Measurements from ENCODE around the gene RALGAPB.
"Not testable (repeated sequence)": the region's sequence is repeated elsewhere in the genome, so short reads cannot be mapped to it uniquely, and the experiment has no call there.

Gene RALGAPB

DNA sequence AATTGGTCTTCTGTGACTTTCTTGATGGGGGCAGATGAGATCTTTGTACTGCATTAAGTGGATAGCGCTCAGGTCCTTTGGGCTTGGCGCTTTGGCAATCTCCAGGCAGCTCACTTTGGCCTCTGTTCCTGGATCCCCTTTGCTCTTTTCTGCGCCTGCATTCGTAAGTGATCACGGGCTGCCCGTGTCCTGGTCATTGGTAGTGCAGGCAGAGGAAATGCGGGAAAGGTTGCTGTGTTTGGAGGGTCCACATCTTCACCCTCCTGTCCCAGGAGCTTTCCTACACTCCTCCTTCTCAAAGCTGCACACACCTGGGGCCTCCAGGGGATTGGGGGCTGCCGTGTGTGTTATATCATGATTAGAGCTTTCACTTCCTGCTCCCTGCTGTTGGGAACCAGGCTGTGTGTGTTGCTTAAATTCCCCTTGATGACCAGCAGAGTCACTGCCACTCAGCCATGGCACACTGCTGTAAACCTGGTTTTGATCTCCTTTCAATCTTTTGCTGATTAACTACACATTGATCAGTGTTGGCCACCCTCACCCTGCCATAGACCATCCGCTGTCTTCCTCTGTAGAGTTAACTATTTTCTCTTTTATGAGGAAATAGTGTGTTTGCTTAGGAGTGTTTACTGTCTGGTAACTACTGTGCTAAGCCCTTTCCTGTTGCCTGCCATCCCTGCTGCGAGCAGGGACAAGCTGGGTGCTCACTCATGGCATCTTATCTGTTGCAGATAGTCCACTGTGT lies 24.5 kb upstream of the RALGAPB start:
- DNase-seq = no peak

DNA sequence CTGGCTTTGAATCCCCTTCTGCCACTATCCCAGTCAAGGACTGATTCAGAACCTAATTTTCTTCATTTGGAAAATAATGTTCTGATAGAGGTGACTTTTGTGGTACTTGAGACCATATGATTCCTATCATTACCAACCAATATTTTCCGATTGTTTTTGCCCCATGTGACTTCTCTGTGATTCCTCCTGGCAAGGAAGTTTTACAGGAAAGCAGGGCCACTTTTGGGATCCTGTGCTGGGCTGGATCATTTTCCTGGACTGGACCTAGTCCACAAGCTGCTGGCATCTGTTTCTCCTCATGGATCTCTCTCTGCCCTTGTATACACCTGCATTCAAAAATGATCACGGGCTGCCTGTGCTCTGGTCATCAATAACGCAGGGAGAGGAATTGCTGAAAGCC lies 23.6 kb upstream of the RALGAPB start:
- no peak for DNase-seq

DNA sequence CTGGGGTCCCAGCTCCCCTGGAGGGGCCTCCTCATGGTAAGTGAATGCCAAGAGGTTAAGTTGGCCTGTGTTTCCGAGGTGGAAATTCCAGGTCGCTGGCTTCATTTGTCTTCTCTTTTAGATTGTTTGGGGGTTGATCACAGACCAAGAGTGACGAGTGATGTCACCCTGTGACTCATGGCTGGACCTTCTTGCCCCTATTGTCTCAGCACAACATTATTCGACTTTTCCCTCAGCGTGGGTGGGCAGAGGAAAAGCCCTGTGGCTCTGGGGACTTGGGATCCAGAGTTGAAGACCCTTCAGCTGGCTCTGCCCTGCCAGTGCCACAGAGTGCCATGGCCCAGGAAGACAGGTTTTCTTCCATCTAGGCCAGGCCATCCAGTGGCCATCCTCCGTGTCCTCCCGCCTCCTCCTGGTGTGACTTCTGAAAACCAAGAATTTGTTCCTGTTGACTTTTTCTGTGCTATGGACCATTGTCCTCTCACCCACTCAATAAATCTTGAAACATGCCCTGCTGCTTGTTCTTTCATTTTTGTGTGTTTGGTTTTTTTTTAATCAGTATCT lies 22.1 kb upstream of the RALGAPB start:
- no peak for DNase-seq

DNA sequence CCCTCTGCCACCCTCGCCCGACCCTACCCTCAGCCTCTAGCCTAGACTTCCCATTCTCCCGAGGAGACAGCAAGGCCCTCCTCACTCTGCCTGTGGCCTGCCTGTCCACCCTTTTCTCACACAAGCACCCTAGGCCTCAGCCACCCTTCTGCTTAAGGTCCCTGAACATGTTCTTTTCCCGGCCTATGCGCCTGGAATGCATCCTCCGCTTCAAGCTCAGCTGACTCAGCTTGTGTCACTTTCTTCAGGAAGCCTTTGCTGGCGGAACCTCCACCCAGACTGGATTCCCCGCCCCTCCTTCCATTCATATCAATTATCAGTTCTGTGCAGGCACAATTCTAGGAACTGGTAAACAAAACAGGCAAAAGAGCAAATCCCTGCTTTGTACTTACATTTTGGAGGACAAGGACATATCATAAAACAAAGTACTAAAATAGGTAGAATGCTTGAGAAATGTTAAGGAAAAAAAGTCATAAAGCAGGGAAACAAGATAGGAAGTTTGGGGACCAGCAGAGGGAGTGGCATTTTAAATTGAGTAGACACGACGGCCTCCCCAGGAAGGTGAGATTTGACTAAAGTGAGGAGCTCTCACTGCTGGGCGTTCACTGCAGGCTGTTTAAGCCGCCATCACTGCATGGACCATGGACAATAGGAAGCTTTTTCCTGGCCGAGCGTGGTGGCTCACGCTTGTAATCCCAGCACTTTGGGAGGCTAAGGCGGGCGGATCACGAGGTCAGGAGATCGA lies 19.6 kb upstream of the RALGAPB start:
- DNase-seq = no peak

DNA sequence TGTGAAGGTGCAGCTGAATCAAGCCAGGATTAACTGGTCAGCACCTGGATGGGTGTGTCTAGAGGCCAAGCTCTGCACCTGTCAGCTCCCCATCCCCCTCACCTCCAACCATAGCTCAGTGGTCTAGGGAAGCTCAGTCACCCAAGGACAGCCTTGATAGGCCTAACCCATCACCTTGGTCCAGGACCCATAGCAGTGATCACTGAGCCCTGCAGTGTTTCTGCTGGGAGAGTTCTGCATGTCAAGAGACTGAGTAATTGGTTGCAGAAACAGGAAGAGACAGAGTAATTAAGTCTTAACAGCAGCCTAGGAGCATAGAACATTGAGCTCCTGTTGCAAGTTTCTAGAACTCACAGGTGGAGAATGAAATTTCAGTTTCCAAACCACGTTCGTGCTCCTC lies 18.7 kb upstream of the RALGAPB start:
- no peak for DNase-seq

DNA sequence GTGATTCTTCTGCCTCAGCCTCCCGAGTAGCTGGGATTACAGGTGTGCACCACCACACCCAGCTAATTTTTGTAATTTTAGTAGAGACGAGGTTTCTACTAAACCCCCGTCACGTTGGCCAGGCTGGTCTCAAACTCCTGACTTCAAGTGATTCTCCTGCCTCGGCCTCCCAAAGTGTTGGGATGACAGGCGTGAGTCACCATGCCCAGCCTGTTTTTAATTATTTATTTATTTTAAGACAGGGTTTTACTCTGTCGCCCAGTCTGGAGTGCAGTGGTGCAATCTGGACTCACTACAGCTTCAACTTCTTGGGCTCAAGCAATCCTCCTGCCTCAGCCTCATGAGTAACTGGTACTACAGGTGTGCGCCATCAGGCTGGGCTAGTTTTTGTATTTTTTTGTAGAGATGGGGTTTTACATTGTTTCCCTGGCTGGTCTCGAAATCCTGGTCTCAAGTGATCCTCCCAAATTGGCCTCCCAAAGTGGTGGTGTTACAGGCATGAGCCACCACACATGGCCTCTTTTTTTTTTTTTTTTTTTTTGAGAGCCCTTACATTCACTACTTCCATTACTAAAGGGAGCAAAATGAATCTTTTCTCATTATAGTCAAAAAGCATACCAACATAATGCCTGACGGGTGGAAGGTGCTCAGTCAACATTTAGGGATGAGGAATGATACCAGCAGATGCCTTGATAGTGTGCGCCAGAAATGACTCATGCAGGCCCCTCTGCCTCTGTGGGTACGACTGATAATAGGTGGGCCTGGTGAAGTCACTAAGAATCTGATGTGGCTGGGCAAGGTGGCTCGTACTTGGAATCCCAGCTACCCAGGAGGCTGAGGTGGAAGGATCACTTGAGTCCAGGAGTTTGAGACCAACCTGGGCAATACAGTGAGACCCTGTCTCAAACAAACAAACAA lies 17.8 kb upstream of the RALGAPB start:
- no peak for DNase-seq

DNA sequence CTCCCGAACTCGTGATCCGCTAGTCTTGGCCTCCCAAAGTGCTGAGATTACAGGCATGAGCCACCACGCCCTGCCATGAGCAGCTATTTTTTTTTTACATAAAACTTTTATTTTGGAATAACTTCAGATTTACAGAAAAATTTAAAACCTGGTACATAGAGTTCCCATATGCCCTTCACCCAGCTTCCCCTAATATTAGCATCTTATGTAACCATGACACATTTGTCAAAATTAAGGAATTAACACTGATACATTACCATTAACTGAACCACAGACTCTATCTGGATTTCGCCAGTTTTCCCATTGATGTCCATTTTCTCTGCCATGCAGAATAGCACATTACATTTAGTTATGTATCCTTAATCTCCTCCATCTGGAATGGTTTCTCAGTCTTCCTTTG lies 14.3 kb upstream of the RALGAPB start:
- no peak for DNase-seq

DNA sequence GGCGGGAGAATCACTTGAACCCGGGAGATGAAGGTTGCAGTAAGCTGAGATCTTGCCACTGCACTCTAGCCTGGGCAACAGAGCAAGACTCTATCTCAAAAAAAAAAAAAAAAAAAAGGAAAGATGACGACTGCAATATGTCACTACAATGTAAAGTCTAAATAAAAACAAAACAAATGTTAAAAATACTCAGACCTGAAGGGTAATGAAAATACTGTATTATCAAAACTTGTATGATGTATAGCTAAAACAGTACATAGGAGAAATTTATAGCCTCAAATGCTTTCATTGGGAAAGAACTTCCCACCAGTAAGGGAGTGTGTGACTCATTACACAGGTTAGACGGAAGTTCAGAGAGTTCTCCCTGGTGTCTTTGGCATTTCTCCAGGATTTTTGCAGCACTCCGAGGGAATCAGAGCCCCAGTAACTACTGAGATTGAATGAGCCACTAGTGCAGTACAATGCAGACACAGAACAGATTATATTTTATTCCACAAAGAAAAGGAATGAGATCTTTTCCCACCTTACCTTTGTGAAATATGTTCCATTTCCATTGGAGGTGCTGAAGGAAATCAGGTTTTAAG lies 12.5 kb upstream of the RALGAPB start:
- DNase-seq = peak; percentile 91

DNA sequence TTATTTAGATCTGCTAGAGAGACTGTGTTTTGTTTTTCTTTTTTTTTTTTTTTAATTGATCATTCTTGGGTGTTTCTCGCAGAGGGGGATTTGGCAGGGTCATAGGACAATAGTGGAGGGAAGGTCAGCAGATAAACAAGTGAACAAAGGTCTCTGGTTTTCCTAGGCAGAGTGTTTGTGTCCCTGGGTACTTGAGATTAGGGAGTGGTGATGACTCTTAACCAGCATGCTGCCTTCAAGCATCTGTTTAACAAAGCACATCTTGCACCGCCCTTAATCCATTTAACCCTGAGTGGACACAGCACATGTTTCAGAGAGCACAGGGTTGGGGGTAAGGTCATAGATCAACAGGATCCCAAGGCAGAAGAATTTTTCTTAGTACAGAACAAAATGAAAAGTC lies 12.0 kb upstream of the RALGAPB start:
- DNase-seq = not testable (repeated sequence)

DNA sequence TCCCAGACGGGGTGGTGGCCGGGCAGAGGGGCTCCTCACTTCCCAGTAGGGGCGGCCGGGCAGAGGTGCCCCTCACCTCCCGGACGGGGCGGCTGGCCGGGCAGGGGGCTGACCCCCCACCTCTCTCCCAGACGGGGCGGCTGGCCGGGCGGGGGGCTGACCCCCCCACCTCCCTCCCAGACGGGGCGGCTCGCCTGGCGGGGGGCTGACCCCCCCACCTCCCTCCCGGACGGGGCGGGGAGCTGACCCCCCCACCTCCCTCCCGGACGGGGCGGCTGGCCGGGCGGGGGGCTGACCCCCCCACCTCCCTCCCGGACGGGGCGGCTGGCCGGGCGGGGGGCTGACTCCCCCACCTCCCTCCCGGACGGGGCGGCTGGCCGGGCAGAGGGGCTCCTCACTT lies 11.5 kb upstream of the RALGAPB start:
- DNase-seq = not testable (repeated sequence)

DNA sequence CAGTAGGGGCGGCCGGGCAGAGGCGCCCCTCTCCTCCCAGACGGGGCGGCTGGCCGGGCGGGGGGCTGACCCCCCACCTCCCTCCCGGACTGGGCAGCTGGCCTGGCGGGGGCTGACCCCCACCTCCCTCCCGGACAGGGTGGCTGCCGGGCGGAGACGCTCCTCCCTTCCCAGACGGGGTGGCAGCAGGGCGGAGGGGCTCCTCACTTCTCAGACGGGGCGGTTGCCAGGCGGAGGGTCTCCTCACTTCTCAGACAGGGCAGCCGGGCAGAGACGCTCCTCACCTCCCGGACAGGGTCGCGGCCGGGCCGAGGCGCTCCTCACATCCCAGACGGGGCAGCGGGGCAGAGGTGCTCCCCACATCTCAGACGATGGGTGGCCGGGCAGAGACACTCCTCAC lies 11.1 kb upstream of the RALGAPB start:
- DNase-seq = not testable (repeated sequence)

DNA sequence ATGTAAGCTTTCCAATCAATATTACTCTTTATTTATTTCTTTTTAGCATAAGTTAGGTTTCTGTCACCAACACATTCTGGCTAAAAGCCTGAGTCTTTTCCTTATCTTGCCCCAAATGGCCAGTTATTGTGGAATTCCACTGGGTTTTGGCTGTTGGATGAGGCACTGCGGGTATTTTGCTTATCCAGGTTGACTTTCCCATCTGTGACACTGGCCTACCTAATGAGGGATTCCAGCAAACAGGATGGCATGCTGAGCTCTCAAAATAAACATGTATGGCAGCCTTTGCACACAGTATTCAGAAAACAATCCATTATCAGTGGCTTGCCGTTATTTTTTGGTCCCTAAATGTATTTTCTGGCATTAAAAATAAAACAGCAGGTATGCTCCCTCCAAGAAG lies 6.5 kb upstream of the RALGAPB start:
- no peak for DNase-seq

DNA sequence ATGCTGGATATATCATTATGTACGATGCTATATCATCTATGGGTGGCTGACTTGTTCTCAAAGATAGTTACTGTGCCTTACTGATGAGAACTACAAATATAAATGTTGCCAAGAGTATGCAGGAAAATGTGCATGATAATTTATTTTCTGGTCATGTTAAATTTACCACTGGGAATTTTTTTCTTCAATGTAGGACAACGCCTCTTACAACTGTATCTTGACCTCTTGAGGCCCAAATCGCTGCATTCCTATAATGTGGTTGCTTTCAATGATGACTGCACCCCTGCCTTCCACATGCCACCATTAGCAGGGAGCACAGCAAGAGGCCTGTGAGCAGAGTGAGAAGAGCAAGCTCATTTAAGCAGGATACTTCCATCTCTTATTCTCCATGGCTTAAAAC lies 5.7 kb upstream of the RALGAPB start:
- no peak for DNase-seq

DNA sequence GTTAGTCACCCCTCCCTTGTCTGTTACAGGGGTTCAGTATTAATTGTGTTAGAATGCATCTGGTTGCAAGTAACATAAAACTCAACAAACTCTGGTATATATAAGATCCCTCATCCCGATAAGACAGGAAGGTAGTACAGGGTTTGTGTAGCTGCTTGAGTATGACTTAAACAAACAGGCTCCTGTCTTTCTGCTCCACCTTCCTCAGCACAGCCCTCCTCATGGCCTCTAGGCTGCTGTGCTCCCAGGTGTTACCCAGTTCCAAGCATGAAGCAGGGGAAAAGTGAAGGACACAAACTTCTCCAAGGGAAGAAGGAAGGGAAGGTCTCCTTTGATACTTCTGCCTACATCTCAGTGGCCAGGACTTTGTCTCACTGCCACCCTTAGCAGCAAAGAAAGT lies 1.4 kb upstream of the RALGAPB start:
- no peak for DNase-seq

DNA sequence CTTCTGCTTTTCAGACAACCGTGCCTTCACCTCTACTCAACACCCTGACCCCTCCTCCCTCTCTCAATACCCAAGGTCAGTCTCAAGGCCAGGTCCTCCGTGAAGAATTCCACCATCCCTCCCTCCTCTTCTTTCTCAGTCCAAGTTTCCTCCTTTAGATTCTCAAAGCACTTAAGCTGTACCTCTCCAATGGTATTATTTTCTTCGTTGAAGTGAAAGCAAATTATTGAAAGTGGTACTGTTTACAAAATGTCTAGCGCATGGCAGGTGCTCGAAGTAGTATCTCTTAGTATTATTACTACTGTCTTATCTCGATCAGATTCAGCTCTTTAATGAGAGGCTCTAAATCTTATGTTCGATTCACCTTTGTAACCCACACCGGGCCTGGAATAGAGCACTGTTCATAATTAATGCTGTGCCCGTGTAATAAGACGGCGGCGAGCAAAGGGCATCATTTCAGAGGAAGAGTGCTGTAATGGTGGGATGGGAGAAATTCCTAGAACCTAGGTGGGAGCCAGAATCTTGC lies 593 bp upstream of the RALGAPB start:
- DNase-seq = no peak

DNA sequence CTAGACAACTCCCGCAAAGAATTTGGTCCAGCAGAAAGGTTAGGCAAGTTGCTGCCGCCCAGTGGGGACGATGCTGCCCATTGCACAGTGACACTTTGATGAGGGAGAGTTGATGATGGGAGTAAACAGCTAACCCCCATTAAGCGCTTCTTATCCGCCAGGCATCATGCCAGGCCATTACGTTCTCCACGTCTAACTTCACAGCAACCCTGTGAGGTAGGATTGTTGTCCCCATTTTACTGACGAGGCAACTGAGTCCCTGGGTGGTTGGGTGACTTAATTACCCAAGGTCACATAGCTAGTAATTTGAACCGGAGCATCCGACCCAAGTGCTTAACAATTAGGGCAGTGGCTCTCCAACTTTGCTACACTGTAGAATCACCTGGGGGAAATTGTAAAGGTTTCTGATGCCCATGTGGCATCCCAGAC lies 738 bp downstream of the RALGAPB start:
- no peak for DNase-seq

DNA sequence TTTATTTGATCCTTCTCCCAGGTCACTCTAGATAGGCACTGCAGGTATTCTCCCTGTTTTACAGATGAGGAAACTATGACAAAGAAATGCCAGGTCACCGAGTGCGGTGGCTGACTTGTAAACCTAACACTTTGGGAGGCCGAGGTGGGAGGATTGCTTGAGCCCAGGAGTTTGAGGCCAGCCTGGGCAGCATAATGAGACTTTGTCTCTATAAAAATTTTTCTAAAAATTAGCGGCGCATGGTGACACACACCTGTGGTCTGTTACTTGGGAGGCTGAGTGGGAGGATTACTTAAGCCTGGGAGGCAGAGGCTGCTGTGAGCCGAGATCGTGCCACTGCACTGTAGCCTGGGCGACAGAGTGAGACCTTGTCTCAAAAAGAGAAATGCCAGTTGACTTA lies 5.1 kb downstream of the RALGAPB start:
- no peak for DNase-seq

DNA sequence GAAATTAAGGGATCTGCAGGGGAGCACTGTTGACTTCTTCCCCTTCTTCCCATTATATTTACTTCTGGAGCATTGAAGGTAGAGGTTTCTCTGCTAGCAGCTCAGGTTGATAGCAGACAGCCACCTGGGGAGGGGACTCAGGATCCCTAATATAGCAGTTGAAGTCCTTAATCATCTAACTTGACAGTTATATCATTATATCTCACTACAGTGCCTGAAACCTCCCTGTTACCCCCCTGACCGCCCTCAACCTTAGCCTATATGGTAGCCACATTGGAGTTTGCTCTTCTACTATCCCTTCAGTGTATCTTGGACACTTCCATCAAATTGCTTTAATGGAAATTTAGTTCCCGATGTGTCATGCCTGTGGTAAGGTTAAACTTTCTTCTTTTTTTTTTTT lies 7.0 kb downstream of the RALGAPB start:
- DNase-seq = no peak

DNA sequence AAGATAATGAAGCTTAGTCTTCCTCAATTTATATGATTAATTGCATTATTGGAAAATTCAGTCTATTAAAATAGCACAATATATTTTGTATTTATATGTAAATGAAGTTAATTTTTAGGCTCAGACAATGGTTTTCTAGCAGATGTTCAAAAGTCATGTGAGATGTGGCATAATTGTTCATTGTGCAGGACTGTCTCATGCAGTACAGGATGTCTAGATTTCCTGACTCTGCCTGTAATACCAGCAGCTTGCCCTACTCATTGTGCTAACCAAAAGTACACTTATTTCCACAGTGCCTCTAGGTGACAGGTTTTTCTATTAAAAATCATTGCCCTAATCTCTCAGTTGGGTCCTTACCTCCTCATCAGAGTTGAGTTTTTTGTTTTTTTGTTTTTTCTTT lies 12.4 kb downstream of the RALGAPB start:
- DNase-seq = no peak

DNA sequence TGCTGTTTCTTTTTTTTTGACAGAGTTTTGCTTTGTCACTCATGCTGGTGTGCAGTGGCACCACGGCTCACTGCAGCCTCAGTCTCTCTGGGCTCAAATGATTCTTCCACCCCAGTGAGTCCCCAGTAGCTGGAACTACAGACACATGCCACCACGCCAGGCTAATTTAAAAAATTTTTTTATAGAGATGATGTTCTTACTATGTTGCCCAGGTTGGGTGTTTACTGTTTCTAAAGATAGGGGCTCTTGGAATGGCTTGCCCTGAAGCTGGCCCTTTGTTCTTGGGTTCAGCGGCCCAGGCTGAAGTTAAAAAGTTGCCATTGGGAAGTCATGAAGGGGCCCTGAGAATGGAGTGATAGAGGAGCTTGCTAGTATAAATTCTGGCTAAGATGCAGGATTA lies 16.5 kb downstream of the RALGAPB start:
- no peak for DNase-seq

DNA sequence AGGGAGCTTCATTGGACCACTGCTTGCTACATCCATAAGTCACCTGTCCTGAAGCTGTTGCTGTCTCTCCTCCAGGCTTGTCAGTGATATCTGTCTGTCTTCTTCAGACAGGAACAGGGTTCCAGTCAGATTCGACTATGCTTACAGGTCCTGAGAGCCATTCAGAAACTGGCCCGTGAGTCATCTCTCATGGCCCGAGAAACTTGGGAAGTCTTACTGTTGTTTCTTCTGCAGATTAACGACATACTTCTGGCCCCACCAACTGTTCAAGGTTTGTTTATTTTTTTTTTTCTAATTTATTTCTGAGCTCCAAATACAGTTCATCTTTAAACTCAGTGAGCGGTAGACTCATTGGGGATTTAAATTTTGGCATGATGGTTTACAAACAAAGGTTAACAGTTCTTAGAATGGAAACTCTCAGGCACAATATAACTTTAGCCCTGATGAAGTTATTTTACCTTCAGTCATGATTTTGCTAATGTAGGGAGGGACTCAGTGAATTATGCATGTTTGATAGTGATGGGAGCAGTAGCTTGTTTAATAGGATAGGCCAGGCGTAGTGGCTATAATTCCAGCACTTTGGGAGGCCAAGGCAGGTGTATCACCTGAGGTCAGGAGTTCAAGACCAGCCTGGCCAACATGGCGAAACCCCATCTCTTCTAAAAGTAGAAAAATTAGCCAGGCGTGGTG lies 24.7 kb downstream of the RALGAPB start:
- DNase-seq = no peak

DNA sequence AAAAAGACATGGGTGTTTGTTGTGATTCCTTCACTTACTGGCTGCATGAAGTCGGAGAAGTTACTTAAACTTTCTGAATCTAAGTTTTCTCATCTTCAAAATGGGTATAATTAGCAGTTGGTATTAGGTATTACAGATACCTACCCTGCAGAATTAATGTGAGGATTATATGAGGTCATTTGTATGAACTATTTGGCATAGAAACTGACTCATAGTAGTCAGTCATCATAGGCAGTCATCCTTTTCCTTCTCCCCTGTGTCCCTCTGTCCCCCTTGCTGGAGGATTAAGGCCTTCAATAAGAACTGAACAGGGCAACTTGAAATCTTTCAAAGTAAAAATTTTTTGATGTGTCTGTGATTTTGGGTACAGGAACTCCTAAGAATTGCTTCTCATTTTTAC lies 26.3 kb downstream of the RALGAPB start:
- no peak for DNase-seq

Data from NCI-H345 (cell line).